GM12874 (cell line): ENCODE results near the gene AQP1.

Experiments used
- TF ChIP-seq, protein P1 (sequence below): IDR thresholded peaks from 2 replicates; pipeline ENCODE4 v1.5.1; 2011; ENCODE audit warnings: low read depth, mild to moderate bottlenecking, control low read depth, low read length, moderate library complexity; ENCODE audit not compliant: insufficient read depth

Gene AQP1

DNA sequence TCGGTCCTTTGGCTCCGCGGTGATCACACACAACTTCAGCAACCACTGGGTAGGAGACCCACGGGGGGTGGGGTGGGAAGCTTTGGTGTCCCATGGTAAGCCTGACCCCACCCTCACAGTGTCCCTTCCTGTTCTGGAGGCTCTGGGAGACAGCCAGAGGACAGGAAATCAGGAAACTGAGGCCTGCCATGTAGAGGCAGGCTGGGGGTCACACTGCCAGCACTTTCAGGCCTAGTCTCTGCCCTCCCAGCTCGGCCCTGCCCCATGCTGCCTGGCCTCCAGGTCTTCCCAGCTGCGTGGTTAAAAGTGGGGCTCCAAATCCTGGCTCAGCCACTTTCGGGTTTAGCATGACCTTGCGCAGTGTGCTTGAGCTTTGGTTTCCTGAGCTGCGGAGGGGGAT, 10.9 kb downstream of the AQP1 start:
- TF ChIP-seq, protein P1, sequence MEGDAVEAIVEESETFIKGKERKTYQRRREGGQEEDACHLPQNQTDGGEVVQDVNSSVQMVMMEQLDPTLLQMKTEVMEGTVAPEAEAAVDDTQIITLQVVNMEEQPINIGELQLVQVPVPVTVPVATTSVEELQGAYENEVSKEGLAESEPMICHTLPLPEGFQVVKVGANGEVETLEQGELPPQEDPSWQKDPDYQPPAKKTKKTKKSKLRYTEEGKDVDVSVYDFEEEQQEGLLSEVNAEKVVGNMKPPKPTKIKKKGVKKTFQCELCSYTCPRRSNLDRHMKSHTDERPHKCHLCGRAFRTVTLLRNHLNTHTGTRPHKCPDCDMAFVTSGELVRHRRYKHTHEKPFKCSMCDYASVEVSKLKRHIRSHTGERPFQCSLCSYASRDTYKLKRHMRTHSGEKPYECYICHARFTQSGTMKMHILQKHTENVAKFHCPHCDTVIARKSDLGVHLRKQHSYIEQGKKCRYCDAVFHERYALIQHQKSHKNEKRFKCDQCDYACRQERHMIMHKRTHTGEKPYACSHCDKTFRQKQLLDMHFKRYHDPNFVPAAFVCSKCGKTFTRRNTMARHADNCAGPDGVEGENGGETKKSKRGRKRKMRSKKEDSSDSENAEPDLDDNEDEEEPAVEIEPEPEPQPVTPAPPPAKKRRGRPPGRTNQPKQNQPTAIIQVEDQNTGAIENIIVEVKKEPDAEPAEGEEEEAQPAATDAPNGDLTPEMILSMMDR = no peak

DNA sequence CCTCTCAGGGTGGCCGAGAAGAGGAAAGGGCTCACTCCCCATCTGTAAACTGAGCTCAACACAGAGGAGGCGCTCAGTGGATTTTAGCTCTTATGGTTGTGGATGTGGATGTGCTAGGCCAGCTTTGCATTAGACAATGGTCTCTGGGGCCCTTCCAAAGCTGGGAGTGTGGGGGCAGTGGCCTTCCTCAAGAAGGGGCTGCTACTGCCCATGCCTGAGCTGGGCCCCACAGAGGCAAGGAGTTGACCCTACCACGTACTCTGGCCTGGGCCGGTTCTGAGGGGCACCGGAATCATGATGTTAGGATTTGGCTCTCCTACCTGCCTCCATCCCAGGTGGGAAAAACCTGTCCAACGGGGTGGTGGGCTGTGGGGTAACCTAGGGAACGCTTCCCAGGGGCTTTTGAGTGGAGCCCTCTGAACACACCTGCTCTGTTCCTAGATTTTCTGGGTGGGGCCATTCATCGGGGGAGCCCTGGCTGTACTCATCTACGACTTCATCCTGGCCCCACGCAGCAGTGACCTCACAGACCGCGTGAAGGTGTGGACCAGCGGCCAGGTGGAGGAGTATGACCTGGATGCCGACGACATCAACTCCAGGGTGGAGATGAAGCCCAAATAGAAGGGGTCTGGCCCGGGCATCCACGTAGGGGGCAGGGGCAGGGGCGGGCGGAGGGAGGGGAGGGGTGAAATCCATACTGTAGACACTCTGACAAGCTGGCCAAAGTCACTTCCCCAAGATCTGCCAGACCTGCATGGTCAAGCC, 11.5 kb downstream of the AQP1 start:
- TF ChIP-seq, protein P1 = no peak

DNA sequence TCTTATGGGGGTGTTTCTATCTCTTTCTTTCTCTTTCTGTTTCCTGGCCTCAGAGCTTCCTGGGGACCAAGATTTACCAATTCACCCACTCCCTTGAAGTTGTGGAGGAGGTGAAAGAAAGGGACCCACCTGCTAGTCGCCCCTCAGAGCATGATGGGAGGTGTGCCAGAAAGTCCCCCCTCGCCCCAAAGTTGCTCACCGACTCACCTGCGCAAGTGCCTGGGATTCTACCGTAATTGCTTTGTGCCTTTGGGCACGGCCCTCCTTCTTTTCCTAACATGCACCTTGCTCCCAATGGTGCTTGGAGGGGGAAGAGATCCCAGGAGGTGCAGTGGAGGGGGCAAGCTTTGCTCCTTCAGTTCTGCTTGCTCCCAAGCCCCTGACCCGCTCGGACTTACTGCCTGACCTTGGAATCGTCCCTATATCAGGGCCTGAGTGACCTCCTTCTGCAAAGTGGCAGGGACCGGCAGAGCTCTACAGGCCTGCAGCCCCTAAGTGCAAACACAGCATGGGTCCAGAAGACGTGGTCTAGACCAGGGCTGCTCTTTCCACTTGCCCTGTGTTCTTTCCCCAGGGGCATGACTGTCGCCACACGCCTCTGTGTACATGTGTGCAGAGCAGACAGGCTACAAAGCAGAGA, 12.2 kb downstream of the AQP1 start:
- TF ChIP-seq, protein P1 = no peak

DNA sequence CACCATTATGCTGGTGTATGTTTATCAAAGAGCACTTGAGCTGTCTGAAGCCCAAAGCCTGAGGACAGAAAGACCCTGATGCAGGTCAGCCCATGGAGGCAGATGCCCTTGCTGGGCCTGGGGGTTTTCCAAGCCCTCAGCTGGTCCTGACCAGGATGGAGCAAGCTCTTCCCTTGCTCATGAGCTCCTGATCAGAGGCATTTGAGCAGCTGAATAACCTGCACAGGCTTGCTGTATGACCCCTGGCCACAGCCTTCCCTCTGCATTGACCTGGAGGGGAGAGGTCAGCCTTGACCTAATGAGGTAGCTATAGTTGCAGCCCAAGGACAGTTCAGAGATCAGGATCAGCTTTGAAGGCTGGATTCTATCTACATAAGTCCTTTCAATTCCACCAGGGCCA, 13.0 kb downstream of the AQP1 start:
- TF ChIP-seq, protein P1 = no peak

DNA sequence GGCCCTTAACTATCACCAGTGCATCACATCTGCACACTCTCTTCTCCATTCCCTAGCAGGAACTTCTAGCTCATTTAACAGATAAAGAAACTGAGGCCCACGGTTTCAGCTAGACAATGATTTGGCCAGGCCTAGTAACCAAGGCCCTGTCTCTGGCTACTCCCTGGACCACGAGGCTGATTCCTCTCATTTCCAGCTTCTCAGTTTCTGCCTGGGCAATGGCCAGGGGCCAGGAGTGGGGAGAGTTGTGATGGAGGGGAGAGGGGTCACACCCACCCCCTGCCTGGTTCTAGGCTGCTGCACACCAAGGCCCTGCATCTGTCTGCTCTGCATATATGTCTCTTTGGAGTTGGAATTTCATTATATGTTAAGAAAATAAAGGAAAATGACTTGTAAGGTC, 13.5 kb downstream of the AQP1 start:
- TF ChIP-seq, protein P1 = no peak

DNA sequence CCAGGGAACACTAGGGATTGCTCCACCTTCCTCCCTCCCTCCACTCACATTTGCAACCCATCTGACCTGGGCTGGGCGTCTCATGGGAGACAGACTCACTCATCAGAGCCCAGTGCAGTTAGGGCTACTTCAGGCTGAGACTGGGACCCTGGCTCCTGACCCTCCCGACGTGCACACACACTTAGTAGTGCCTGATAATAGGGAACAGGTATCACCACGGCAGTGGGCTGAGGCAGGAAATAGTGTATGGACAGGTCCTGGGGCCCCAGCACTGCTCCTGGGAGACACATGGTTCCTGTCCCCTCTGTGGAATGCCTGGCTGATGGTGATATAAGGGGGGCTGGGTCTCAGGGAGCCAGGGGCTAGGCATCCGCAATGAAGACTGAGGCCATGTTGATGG, 14.3 kb downstream of the AQP1 start:
- TF ChIP-seq, protein P1 = no peak

DNA sequence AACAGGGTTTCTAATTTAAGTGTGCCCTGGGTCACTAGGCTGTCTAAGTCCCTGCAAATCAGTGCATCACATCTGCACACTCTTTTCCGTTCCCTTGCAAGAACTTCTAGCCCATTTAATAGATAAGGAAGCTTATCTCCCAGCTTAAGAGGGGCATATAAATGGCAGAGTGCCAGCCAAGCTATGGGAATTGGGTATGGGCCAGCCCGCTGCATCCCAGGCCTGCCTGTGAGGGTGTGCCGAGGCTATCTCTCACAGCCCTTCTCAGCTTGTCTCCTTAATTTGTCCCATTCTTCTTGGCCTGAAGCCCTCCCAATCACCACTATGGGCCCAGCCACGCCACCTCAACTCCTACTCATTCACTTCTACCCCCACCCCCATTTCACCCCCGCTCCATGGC, 14.7 kb downstream of the AQP1 start:
- TF ChIP-seq, protein P1 = no peak
